ENCODE measurements around the gene CD300LB.
A peak's percentile ranks its signal among the peaks of the same experiment; 100 is the strongest.

CD300LB gene

GRCh38 chr17:74549343-74549742 is 18.1 kb upstream of the CD300LB start:
- no peak for DNase-seq

DNA sequence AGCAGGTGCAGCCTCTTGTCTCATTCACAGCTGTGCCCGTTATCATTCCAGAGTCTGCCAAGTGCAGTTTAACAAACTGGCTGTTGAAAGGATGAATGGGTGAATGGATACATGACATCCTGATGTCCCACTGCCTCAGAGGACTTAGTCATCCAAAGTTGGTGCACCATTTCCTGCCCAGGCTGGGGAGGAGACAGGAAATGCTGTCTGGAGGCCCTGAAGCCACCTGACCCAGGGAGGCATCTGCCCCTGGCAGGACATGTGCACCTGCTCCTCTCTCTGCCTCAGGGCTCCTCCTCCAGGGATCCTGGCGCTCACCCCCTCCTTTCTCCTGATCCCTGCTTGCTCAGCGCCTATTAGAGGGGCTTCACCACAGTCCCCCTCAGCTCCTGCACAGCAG is 16.5 kb upstream of the CD300LB start:
- DNase-seq, result no peak

- DNase-seq, result no peak
Measured at GRCh38 chr17:74547264-74547663, 16.0 kb upstream of the CD300LB start.

DNA sequence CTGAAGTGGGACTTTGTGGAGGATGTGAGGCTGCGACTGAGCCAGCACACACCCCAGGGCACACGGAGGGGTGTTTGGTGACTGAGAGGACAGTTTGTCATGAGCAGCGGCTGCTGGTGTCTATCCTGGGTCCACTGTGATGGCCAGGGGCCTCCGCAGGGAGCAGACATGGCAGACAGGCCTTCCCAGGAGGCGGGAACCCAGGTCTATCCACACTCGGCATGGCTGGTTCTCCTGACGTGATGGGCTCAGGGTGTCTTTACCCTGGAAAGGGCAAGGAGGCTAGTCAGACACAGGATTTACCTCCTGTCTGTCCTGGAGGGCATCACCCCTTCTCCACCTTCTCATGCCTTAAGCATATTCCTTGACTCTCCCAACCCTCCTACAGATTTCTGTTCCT is 15.3 kb upstream of the CD300LB start:
- DNase-seq, result no peak

DNA sequence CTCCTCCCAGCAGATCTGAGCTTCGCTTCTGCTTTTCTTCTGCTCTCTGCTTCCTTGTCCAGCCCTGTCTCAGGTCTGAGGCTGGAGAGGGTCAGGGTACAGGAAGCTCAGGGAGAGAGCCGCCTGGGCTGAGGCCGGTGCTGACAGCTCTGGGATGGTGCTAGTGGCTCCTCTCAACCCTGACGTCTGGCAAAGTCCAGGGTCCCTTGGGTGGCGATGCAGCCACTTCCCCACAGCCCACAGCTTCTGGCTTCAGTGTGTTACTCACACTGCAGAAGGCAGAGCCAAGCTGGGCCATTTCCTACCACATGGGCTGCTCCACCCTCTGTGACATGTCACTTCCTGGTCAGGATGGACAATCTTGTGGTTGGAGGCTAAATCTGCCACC is 14.6 kb upstream of the CD300LB start, which contains the start of gene CD300C:
TSS of gene CD300C (minus strand) at position 273 of the 388 bp plus-strand sequence. CDS start 333 bp downstream, outside the sequence.
- peak in 4 of 58 donors; percentile 8 to 61 (median 40) for DNase-seq

DNA sequence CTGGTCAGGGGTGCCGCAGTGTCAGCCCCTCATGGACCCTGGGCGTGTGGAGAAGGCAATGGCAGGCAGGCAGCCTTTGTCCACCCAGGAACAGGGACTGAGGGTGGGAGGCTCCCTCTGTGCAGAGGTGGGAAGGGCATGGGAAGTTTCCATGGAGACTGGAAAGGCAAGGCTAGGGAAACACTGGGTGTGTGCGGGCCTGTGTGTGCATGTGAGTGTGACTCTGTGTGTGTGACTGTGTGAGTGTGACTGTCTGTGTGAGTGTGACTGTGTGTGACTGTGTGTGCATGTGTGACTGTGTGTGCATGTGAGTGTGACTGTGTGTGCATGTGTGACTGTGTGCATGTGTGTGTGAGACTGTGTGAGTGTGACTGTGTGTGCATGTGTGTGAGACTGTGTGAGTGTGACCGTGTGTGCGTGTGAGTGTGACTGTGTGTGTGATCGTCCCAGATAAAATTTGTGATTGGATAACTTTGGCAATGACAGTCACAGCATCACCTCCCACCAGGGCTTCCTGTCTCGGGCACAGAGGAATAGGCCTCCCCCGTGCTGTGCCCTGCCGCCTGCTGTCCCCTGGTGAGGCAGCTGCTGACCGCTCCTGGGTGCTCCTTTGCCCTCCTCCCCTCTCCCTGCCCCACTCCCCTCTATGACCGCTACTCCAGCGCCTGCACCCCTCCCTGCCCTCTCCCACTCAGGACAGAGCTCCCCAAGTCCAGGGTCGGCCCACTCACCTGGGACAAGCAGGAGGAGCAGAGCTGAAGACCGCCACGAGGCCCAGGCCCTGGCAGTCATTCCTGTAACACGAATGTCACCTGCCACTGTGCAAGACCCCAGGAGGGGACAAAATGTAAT is 13.9 kb upstream of the CD300LB start:
- no peak for DNase-seq

DNA sequence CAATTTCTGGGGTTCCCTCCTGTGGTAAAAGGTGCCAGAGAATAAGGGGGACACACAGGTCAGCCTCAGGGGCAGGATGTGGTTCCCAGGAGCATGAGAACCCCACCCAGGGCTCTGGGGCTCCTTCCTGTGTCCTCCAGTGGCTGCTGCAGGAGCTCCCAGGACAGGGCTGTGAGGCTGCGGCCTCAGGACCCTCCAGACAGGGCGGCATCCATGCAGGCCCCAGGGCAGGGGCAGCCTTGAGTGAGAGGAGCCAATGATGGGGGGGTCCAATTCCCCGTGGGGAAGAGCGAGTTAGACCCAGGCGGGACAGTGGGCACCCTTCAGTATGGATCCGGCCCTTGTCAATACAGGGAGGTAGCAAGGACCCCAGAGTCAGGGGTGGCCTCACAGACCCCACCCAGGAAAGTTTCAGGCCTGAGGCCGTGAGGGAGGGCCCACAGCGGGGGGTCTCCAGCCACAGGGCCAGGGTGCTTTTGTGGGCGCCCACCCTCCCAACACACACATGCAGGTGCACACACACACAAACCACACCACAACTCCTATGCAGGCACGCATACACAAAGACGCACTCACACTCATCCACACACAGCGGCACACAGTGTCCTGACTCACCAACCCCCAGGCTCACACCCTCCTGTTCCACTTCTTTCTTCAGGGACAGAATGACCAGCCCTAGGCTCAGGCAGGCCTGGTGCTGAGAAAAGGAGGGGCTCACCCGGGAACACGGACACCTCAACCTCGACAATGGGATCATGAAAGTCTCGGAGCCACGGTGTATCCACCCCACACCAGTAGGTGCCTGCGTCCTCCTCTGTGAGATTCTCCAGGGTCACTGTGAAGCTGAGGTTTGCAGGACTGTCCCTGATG is 12.9 kb upstream of the CD300LB start:
- DNase-seq, result no peak

DNA sequence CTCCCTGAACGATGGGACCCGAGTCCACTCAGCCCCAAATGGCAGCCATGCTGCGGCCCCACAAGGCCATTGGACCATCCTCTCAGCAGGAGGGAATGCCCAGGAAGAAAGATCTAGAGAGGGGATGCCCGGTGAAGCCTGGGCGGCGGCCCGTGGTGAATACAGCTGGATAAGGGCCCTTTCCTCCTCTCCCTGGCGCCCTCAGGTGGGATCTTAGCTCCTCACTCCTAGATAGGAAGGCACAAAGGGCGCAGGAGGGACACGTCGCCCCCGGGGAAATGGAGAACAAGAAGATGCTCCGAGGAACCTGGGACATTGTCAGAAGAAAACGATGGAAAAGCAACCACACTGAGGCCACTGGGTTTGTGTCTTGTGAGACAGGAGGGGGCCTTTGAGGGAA is 12.1 kb upstream of the CD300LB start:
- no peak for DNase-seq

DNA sequence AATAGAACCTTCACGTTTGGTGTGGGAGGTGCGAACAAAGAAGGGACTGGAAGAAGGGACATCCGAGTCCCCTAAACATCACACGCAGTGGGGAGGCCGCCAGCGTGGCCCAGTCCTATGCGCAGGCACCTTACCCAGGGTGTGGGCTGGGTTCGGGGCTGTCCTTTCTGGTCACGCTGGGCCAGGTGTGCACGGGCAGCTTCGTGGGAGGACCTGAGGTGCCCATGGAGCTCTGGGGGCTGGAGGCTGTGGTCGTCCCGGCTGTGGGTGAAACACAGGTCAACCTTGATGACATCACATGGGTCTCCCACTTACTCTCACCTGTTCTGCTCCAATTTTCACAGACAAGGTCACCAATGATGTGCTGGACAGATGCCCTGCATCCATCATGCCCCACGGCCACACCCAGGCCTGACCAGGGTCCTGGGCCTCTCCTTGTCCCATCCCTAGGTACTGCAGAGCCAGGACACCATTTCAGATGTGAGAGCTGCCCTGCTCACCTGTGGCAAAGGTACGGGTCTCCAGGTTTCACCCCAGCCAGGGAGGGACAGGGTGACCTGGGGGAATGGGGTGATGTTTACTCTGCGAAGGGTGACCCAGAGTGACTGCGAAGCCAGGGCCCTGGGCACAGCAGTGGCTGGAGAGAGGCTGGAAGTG is 11.6 kb upstream of the CD300LB start:
- no peak for DNase-seq

- no peak for DNase-seq
Measured at GRCh38 chr17:74542166-74542565, 10.9 kb upstream of the CD300LB start.

- no peak for DNase-seq
Measured at GRCh38 chr17:74541176-74542111, 10.2 kb upstream of the CD300LB start.

- no peak for DNase-seq
Measured at GRCh38 chr17:74539281-74539820, 8.1 kb upstream of the CD300LB start.

DNA sequence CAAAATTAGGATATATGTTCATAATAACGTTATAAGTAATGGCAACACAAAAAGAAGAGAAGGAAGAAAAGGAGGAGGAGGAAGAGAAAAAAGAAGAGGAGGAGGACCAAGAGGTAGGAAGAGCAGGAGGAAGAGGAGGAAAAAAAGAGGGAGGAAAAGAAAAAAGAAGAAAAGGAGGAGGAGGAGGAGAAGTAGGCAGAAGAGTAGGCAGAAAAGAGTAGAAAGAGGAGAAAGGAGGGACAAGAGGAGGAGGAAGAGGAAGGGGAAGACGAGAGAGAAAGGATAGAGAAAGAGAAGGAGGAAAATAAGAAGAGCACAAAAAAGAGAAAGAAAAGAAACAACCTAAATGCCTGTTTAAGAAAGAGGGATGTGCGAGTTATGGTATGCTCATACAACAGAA is 5.6 kb upstream of the CD300LB start:
- no peak for DNase-seq

DNA sequence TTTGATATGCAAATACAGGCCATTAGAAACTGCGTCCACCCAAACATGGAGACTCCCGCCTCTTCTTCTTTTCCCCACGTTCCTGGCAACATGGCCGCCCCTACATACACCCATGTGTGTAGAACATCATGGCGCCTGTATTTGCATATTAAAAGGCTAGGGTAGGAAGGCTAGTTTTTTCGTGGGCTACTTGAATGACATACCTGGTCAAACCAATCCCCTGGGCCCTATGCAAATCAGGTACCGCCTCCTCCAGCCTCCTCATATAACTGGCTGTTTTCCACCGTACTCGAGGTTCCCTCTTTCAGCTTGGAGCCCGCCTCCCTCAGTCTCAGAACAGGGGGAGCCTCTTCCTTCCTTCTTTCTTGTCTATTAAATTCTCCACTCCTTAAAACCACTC is 840 bp upstream of the CD300LB start:
- DNase-seq, result peak in 21 of 58 donors; percentile 7 to 58 (median 34)

- no peak for DNase-seq
Measured at GRCh38 chr17:74530831-74531150, 484 bp downstream of the CD300LB start.

- DNase-seq, result no peak
Measured at GRCh38 chr17:74529243-74529642, 2.0 kb downstream of the CD300LB start.

- DNase-seq, result peak in 6 of 58 donors; percentile 16 to 51 (median 34)
Measured at GRCh38 chr17:74528491-74529199, 2.6 kb downstream of the CD300LB start.

- DNase-seq, result no peak
Measured at GRCh38 chr17:74527756-74528155, 3.5 kb downstream of the CD300LB start.

- DNase-seq, result no peak
Measured at GRCh38 chr17:74527081-74527480, 4.2 kb downstream of the CD300LB start.

- no peak for DNase-seq
Measured at GRCh38 chr17:74526681-74527080, 4.6 kb downstream of the CD300LB start.

Data from anterior cingulate cortex (tissue), 58 donors.